HT1080 (cell line): Measurements from ENCODE around the gene SPRED1. TPM values are rescaled to one million over a fixed set of nuclear protein-coding genes. Genes with fewer than 3 reads are reported as not detected.
A peak's percentile ranks its signal among the peaks of the same experiment; 100 is the strongest.
"Not testable (repeated sequence)": the region's sequence is repeated elsewhere in the genome, so short reads cannot be mapped to it uniquely, and the experiment has no call there.

ENCODE experiments used
- DNase-seq: peaks from one replicate; pipeline ENCODE4 v3.0.0-alpha.2; 2015; ENCODE audit warnings: low read depth
- total RNA-seq: library from RNA; depleted of rRNA; stranded (reverse); fragments of >200 nt; shearing (Covaris generic); gene quantifications from 2 replicates; pipeline ENCODE4 v1.2.3, GENCODE V29; 2014

The SPRED1 gene
- total RNA-seq, 1 experiment from 2014 or later, result 26.3 TPM

DNA sequence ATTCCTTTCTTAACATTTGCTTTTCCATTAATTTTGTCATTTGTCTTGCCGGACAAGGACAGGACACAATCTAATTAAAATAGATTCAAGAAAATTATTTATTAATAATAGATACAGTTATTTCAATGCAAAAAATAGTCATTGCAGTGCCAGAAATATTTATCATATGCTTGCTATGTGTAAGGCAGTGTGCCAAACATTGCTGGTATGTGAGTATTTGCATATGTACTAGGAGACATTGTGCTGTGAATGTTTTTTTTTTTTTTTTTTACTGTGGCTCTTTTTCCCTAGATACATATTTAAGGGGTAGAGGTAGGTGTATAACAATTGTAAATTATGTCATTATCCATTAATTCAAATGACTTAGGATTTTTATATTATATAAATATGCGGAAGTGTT is 23.3 kb downstream of the SPRED1 start:
- DNase-seq, result no peak

DNA sequence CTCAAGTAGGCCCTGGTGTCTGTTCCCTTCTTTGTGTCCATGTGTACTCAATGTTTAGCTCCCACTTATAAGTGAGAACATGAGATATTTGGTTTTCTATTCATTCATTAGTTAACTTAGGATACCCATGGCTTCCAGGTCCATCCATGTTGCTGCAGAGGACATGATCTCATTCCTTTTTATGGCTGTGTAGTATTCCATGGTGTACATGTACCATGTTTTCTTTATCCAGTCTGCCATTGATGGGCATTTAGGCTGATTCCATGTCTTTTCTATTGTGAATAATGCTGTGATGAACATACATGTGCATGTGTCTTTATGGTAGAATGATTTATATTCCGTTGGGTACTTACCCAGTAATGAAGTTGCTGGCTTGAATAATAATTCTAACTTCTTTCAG is 24.6 kb downstream of the SPRED1 start:
- not testable (repeated sequence) for DNase-seq

DNA sequence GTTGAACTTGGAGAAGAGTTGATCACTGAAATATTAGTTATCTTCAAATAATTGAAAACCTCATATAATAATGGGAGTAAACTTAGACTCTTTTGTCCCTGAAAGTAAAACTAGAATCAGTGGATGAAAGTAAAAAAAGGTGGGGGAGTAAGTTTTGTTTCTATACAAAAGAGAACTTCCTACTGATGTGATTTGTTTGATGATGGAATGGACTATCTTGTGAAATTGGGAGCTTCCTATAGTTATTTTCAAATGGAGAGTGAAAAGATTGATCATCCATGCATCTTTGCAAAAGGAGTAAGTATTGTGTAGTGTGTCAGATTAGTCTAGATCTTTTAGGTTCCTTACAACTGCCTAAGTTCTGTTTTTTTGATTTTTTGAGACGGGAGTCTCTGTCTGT is 28.4 kb downstream of the SPRED1 start:
- no peak for DNase-seq

DNA sequence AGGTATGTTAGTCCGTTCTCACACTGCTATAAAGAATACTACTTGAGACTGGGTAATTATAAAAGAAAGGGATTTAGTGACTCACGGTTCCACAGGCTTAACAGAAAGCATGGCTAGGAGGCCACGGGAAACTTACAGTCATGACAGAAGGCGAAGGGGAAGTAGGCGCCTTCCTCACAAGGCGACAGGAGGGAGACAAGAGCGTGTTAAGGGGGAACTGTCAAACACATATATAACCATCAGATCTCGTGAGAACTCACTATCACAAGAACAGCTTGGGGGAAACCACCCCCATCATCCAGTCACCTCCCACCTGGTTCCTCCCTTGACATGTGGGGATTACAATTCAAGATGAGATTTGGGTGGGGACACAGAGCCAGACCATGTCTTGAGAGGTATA is 30.4 kb downstream of the SPRED1 start:
- no peak for DNase-seq

DNA sequence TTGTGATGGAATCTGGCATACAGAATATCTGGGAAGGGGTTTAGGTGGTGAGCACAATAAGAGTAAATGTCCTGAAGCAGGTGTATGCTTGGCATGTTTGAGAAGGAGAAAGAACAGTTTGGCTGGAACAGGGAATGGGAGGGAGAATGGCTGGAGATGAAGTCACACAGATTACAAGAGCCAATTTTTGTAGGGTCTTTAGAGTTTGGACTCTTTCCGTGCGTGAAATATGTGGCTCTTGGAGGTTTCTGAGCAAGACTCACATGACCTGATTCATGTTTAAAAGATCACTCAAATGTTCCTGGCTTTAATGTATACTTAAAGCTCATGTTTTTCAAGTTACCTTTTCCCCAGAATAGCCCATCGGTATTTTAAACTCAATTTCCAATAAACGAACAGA is 32.8 kb downstream of the SPRED1 start:
- DNase-seq, result no peak

DNA sequence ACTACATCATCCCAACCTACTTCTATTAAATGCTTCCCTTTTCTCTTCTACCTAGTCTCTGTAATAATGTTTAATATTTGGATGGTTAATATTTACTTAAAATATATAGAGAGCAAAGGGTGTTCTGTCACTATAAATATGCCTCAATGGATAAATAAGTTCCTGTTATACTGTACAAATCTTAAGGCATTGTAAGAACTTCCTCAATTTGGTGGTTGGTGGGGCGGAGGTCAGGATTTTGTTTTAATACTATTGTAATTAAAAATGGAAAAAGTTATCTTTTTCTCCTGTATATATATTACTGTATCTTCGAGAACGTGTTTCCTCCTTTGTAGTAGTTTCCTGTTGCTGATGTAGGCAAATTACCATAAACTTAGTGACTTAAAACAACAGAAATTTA is 41.5 kb downstream of the SPRED1 start:
- DNase-seq, result no peak

DNA sequence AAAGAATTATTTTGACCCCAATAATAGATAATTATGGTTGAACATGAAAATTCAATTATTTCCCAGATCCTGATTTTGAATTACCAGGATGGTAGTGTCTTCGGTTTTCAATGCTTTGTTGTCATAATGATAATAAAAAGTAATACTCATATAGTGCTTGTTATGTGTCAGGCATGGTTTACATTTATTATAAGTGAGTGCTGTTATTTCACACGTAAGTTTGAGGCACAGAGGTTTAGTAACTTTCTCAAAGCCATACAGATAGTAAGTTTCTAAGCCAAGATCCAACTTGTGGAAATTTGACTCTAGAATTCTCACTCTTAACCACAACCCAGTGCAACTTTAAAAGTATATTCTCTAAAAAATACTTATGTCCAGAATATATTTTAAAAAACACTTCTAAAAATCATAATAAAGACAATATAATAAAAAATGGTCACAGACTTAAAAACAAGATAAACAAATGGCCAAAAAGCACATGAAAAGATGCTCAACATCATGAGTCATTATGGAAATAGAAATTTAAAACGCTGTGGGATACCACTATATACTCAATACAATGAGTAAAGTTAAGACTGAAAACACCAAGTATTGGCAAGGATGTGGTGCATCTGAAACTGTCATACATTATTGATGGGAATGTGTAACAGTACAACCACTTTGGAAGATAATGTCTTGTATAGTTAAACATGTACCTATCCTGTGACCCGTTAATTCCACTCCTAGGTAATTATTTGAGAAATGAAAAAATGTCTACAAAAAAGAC is 45.2 kb downstream of the SPRED1 start:
- peak; percentile 46 for DNase-seq

DNA sequence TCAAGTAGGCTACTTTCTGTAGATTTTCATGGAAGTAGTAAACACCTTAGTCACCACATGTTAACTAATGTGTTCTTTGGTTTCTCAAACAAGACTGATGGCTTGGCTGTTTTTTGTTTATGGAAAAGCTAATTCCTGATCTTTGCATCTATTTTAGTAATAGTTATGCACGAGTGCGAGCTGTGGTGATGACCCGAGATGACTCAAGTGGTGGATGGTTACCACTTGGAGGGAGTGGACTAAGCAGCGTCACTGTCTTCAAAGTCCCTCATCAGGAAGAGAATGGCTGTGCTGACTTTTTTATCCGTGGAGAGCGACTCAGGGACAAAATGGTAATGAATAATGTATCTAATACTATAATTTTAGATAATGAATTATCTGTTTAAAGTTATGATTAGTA is 46.6 kb downstream of the SPRED1 start:
- DNase-seq, result no peak

DNA sequence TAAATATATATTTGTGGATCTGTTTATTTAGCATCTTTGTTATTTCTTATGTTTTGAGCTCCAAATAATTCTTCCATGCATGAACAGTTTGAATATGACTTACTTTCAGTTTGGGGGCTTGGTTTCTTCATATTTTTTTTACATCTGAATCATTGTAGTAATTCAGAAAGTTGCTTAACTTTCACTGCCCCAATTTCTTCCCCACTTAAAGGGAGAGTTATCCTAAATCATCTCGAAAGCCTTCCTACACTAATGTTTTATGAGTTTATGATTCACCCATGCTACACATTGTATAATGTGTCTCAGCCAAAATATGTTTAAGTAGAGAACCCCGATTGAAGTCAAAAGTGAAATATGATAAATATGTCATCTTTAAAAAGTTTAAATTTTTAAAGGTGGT is 47.8 kb downstream of the SPRED1 start:
- no peak for DNase-seq

DNA sequence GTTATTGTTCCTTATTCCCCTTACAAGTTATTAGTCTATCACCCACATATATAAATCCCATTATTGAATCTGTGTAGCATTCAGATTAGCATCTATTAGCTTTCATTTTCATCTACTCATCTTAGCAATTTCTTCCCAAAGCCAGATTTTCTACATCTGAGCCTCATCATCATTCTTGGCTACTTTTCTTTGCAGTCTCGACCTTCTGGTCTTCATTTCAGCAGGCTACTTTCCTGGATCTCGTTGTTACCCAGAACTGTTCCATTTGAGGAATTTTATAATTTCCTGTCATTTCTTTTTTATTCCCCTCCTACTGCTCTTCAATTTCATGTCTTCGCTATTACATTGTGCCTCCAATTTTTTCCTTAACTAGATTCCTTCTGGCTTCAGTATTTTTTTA is 51.8 kb downstream of the SPRED1 start:
- no peak for DNase-seq

DNA sequence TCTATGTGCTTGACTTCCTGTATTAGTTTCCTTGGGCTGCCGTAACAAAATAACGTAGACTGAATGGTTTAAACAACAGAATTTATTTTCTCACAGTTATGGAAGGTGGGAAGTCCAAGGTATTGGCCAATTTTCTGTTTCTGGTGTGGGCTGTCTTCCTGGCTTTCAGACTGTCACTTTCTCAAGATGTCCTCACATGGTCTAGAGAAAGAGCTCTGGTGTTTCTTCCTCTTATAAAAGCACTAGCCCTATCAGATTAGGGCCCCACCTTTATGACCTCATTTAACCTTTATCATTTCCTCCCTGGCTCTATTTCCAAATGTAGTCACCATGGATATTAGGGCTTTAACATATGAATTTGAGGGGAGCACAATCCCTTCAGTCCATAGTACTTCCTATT is 54.6 kb downstream of the SPRED1 start:
- DNase-seq, result no peak

DNA sequence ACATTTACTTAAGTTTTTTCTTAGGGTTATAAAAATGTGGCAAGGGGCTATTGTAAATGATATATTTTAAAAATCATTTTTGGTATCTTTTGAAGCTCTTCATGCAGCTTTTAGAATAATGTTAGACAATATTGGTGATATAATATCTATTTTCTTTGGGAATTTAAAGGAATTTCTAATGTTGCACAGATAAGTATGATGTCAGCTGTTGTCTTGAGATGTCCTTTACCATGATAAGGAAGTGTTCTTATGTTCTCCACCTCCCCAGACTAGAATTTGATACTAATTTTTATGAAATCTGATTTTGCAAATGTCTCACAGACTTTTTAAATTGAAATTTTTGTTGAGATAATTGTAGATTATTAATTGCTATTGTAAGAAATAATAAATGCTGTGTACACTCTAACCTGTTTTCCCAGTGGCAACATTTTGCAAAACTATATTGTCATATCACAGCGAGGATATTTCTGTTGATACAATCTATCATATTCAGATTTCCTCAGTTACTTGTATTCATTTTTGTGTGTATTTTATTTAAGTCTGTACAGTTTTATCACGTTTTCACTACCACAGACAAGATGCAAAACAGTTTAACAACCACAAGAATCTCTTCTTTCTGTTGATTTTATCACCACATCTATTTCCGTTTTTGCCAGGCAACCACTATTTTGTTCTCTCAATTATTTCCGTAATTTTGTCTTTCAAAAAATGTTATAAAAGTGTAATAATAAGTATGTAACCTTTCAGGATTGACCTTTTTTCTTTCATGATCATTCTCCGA is 55.4 kb downstream of the SPRED1 start:
- DNase-seq, result no peak

DNA sequence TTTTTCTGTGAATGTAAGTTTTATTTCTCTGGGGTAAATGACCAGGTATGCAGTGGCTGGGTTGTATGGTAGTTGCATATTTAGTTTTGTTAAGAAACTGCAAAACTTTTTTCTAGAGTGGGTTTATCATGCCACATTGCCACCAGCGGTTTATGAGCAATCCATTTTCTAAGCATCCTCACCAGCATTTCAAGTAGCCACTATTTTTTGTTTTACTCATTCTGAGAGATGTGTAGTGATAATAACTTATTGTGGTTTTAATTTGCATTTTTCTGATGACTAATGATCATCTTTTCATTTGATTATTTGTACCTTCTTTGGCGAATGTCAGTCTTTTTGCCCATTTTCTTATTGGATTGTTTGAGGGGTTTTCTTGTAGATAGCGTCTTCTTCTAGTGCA is 56.2 kb downstream of the SPRED1 start:
- no peak for DNase-seq

DNA sequence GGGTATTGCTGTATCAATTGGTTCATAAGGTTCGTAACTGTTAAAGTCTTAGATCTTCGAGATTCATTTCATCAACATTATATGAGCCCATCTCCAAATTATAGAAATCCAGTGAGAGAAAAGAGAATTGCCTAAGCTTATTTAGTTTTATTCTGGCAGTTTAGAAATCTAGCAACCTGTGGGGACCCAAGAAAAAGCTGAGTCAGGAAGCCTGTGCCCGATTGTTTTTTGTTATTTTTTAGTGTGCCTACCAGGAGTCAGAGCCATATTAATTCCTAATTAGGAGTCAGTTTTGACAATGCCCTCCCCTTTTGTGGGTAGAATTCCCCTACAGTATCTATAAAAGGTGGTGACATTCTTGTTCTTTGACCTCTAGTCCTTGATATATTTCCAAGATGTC is 59.6 kb downstream of the SPRED1 start:
- DNase-seq, result no peak

DNA sequence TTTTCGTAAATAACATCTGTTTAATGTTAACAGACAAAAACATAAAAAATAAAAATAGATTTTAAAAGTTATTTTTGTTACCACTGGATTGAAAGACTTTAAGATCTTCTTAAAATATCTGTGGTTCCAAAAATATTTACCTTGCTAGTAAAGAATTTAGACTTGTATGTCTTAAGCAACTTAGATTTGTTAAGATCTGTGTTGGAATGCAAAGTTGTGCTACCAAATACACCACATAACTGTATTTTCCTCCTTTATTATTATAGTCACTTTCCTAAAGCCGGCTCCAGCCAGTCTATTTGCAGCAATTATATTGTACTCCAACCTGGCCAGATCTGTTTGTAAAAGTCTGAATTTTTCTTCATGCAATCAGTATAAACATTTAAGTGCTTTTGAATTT is 63.7 kb downstream of the SPRED1 start:
- no peak for DNase-seq

DNA sequence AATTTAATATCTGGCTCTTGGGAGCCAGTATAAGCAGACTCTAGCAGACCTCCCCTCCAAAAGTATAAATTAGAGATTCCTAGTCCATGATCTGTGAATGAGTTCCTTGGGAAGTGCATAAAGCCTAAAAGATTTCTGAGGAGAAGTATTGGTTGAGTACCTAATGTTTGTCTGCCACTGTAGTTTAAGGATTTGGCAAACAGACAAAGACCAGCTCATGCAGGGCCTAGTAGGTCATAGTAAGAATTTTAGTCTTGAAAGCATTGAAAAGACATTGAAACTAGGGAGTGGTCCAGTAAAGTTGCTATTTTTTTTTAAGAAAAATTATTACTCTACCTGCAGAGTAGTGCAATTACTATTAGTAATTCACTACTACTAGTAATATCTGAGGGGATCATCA is 67.5 kb downstream of the SPRED1 start:
- no peak for DNase-seq

DNA sequence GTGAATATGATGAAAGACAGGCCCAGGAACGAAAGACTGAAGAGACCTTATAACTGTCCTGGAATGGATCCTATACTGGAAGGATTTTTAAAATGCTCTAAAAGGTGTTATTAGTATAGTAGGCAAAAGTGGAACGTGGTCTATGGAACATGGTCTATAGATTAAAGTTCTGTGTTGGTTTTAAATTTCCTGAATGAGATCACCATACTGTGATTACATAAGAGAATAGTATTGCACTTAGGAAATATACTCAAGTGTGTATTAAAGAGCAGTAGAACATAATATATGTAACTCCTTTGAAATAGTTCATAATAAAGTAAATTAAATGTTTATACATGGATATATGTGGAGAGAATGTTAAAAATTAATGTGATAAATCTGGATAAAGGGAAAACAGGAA is 68.2 kb downstream of the SPRED1 start:
- no peak for DNase-seq

DNA sequence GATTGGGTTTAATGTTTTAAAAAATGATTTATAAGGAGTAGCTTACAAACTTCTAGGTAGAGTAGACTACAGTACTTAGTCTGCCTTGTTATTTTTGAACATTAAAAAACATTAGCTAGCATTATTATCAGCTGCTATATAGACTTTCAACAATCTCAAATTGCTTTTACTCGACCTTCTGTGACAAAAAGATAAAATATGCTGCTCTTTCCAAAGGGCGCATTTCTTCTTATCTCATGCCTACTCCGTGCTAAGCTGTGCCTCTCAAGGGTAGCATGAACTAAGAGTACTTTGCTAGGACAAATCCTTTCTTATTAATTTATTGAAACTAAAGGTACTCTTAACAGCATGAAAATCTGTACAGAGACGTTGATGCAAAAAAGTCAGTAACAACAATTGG is 71.3 kb downstream of the SPRED1 start:
- no peak for DNase-seq

DNA sequence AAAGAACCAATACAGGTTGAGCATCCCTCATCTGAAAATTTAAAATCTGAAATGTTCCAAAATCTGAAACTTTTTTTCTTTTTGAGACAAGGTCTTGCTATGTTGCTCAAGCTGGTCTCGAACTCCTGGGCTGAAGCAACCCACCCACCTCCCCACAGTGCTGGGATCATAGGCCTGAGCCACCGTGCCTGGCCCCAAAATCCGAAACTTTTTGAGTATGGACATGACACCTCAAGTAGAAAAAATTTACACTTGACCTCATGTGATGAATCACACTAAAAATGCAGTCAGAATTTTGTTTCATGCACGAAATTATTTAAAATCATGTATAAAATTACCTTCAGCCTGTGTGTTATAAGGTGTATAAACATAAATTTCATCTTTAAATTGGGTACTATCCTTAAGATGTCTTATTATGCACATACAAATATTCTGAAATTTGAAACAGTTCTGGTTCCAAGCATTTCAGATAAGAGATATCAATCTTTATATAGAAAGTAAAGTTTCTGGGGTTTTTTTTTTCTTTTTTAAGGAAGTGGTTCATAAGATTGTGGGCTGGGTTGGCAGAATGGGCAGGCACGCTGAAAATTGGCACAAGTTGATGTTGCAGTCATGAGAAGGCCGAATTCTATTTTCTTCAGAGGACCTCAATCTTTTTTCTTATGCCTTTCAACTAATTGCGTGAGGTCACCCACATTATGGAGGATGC is 72.5 kb downstream of the SPRED1 start:
- DNase-seq, result no peak

DNA sequence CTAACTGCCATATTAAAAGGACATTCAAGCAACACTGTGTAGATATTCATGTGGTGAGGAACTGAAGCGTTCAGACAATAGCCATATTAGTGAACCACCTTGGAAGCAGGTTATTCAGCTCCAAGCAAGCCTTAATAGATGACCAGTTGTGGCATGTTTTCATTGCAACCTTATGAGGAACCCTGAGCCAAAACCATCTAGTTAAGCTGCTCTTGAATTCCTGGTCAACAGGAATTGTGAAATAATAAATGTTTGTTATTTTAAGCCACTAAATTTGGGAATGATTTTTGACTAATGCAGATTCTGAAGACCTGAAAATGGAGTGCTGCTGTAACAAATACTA is 73.0 kb downstream of the SPRED1 start:
- no peak for DNase-seq

DNA sequence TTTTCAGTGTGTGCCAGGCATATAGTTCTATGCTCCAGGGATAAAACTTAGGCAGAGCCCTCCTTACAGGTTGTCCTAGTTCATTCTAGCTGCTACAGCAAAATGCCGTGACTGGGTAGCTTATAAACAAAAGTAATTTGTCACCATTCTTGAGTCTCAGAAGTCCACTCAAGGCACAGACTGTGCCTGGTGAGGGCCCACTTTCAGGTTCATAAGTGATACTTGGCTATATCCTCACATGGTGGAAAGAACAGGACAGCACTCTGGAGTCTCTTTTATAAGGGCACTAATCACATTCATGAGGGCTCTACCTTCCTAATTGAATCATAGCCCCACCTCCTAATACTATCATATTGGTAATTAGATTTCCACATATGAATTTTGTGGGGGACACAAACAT is 80.1 kb downstream of the SPRED1 start:
- DNase-seq, result no peak

DNA sequence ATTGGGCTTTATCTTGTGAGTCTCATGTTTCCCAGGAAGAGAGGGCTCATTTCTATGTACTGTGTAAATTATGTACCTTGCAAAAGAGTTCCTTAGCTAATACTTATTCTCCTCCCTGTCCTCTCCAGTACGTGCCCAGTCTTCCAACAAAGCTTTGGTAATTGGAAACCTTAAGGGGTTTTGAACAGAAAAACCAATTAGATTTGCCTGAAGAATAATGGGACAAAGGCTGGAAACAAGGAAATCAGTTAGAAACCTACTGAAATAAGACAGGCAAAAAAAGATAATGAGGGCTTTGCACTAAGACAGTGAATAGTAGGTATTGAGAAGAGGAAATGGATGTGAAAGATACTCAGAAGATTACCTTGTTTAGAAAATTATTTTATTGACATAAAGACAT is 82.5 kb downstream of the SPRED1 start:
- DNase-seq, result no peak

DNA sequence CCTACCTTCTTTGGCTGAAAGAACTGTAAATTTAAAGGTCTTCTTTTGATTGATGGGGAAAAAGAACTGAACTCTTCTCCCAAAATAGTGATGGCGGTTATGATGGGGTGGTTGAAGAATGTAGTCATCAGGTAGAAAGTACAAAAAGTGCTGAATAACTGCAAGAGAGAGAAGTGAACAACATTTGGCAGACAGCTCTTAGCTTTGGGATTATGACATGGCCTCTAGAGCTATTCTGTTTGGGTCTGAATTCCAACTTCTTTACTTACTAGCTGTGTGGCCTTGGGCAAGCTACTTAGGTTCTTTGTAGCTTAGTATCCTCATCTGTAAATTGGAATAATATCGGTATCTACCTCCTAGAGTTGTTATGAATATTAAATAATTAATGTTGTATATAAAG is 91.7 kb downstream of the SPRED1 start:
- DNase-seq, result no peak
